ENCODE measurements around the gene KMT5B. TPM values are rescaled to one million over a fixed set of nuclear protein-coding genes. Genes with fewer than 3 reads are reported as not detected.

The KMT5B gene
- total and polyA plus RNA-seq, 2 experiments from 2014 or later = 26.4 to 31.0 TPM

DNA sequence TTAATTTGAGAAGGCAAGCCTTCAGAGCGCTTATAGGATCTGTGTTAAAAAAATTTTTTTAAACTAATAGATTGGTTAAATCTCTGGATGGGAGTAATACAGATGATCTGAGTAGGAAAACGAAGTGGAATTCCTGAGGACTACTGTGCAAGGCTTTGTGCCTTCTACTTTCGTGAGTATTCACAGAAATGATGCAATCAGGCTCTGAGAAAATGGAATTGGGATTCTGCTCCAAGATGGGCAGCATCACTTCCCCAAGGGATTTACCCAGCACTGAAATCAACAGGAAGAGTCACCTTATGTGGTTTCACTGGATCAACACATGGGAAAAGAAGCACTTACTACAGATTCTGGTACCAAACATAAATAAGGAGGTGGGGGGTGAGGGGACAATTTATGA lies 12.5 kb downstream of the KMT5B start:
- no peak for ATAC-seq
- H2AFZ ChIP-seq = no peak overlapping the region
- H3K9me2 ChIP-seq (ENCODE audit: insufficient read depth) = no peaks in the 10 kb centered on the region
- TF ChIP-seq STAT1 (IDR thresholded peaks at IDR 0.05; ENCODE audit: unreplicated experiment) = no peak
- TF ChIP-seq, protein P1, sequence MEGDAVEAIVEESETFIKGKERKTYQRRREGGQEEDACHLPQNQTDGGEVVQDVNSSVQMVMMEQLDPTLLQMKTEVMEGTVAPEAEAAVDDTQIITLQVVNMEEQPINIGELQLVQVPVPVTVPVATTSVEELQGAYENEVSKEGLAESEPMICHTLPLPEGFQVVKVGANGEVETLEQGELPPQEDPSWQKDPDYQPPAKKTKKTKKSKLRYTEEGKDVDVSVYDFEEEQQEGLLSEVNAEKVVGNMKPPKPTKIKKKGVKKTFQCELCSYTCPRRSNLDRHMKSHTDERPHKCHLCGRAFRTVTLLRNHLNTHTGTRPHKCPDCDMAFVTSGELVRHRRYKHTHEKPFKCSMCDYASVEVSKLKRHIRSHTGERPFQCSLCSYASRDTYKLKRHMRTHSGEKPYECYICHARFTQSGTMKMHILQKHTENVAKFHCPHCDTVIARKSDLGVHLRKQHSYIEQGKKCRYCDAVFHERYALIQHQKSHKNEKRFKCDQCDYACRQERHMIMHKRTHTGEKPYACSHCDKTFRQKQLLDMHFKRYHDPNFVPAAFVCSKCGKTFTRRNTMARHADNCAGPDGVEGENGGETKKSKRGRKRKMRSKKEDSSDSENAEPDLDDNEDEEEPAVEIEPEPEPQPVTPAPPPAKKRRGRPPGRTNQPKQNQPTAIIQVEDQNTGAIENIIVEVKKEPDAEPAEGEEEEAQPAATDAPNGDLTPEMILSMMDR (conservative IDR thresholded peaks at IDR 0.05; ENCODE audit: low read depth in 2 of 2) = no peak
- TF ChIP-seq JUNB (IDR thresholded peaks at IDR 0.05; ENCODE audit: unreplicated experiment) = no peak
- TF ChIP-seq NANOG (IDR thresholded peaks at IDR 0.05; ENCODE audit: borderline replicate concordance) = no peak
- H3K4me1 ChIP-seq (ENCODE audit: insufficient read depth) = peaks cover 33% of the 10 kb centered on the region
- Mint-ChIP-seq H3K36me3 (ENCODE audit: low read depth) (no peaks in the 10 kb centered on the region), H3K27ac (peak overlapping the region; percentile 34), H3K9me3 (no peaks in the 10 kb centered on the region), H3K4me1 (peaks cover 43% of the 10 kb centered on the region), H3K4me3 (no peak overlapping the region), H3K27me3 (ENCODE audit: insufficient read depth, low read depth, poor library complexity) (peaks cover 6% of the 10 kb centered on the region)
- H3K4me2 ChIP-seq = 0 out of 2 replicates have a peak overlapping the region, but pooled peaks have one; percentile 8
- H3K36me3 ChIP-seq (ENCODE audit: insufficient read depth) = no peaks in the 10 kb centered on the region
- H3K4me3 ChIP-seq = no peak overlapping the region
- peaks cover 28% of the 10 kb centered on the region for H4K20me1 ChIP-seq (replicated peaks; ENCODE audit: insufficient read depth)
- H3K79me2 ChIP-seq (replicated peaks; ENCODE audit: insufficient read depth) = peaks cover 100% of the 10 kb centered on the region
- no peak for DNase-seq (ENCODE audit: low spot score)
- peak overlapping the region; percentile 77 for H3K27ac ChIP-seq (ENCODE audit: low read depth)
- H3F3A ChIP-seq (replicated peaks; ENCODE audit: low read depth) = no peaks in the 10 kb centered on the region
- no peaks in the 10 kb centered on the region for H3K27me3 ChIP-seq (ENCODE audit: insufficient read depth)

DNA sequence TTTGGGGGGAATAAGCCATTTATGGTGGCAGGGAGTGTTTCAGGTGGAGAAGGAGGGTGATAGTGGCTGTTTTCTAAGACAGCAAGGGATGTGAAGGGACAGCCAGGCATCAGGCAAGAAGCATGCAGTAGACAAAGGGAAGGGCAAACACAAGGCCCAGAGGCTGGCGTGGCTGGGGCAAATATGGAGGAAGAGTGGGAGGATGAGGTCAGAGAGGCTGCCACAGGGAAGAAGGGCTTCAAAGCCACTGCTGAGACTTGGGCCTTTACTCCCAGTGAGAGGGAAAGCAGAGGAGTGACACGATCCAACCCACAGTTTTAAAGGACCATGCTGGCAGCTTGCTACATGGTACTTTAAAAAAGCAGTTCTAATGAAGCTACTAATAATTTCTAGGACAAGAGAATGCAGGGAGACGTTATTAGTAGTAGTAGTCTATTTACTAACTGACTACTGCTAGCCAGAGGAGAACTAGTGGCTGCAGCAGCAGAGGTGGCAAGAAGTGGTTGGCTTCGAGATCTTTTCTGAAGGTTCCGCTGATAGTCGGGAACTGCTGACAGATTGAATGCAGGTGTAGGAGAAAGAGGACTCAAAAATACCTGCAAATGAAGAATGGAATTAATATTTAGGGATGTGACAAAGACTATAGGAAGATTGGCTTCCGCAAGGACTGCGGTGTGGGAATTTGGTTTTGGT lies 13.7 kb downstream of the KMT5B start:
- Mint-ChIP-seq H3K4me3 (no peak overlapping the region), H3K27me3 (ENCODE audit: insufficient read depth, low read depth, poor library complexity) (peaks cover 6% of the 10 kb centered on the region), H3K4me1 (peaks cover 43% of the 10 kb centered on the region), H3K36me3 (ENCODE audit: low read depth) (no peaks in the 10 kb centered on the region), H3K27ac (peak overlapping the region; percentile 82; the same call in 1 of the 2 replicates), H3K9me3 (no peaks in the 10 kb centered on the region)
- peak overlapping the region; percentile 77; the same call in 1 of the 2 replicates for H3K27ac ChIP-seq (ENCODE audit: low read depth)
- ATAC-seq (no peak; the same call in 2 of the 3 replicates), DNase-seq (ENCODE audit: low spot score) (no peak)
- no peak overlapping the region for H3K4me3 ChIP-seq
- peaks cover 28% of the 10 kb centered on the region for H4K20me1 ChIP-seq (replicated peaks; ENCODE audit: insufficient read depth)
- H3K27me3 ChIP-seq (ENCODE audit: insufficient read depth) = no peaks in the 10 kb centered on the region
- H3K4me1 ChIP-seq (ENCODE audit: insufficient read depth) = peaks cover 37% of the 10 kb centered on the region
- peaks cover 100% of the 10 kb centered on the region for H3K79me2 ChIP-seq (replicated peaks; ENCODE audit: insufficient read depth)
- no peaks in the 10 kb centered on the region for H3K36me3 ChIP-seq (ENCODE audit: insufficient read depth)
- H3K4me2 ChIP-seq = no peak overlapping the region
- H3F3A ChIP-seq (replicated peaks; ENCODE audit: low read depth) = no peaks in the 10 kb centered on the region
- no peaks in the 10 kb centered on the region for H3K9me2 ChIP-seq (ENCODE audit: insufficient read depth)
- no peak overlapping the region for H2AFZ ChIP-seq
- TF ChIP-seq EZH2 (IDR thresholded peaks at IDR 0.05; ENCODE audit: low read depth, unreplicated experiment) (no peak), STAT1 (IDR thresholded peaks at IDR 0.05; ENCODE audit: unreplicated experiment) (no peak), ZNF331 (CRISPR knock-in tag; IDR thresholded peaks at IDR 0.05; ENCODE audit: low read depth) (no peak), CREB1 (CRISPR knock-in tag; IDR thresholded peaks at IDR 0.05; ENCODE audit: low read depth) (no peak), NANOG (IDR thresholded peaks at IDR 0.05; ENCODE audit: borderline replicate concordance) (no peak), JUNB (IDR thresholded peaks at IDR 0.05; ENCODE audit: unreplicated experiment) (no peak), POLR2AphosphoS5 (IDR thresholded peaks at IDR 0.05; ENCODE audit: low read depth) (no peak), ZNF114 (CRISPR knock-in tag; IDR thresholded peaks at IDR 0.05) (no peak), EZH2phosphoT487 (IDR thresholded peaks at IDR 0.05; ENCODE audit: unreplicated experiment) (no peak)
- TF ChIP-seq, protein P2, sequence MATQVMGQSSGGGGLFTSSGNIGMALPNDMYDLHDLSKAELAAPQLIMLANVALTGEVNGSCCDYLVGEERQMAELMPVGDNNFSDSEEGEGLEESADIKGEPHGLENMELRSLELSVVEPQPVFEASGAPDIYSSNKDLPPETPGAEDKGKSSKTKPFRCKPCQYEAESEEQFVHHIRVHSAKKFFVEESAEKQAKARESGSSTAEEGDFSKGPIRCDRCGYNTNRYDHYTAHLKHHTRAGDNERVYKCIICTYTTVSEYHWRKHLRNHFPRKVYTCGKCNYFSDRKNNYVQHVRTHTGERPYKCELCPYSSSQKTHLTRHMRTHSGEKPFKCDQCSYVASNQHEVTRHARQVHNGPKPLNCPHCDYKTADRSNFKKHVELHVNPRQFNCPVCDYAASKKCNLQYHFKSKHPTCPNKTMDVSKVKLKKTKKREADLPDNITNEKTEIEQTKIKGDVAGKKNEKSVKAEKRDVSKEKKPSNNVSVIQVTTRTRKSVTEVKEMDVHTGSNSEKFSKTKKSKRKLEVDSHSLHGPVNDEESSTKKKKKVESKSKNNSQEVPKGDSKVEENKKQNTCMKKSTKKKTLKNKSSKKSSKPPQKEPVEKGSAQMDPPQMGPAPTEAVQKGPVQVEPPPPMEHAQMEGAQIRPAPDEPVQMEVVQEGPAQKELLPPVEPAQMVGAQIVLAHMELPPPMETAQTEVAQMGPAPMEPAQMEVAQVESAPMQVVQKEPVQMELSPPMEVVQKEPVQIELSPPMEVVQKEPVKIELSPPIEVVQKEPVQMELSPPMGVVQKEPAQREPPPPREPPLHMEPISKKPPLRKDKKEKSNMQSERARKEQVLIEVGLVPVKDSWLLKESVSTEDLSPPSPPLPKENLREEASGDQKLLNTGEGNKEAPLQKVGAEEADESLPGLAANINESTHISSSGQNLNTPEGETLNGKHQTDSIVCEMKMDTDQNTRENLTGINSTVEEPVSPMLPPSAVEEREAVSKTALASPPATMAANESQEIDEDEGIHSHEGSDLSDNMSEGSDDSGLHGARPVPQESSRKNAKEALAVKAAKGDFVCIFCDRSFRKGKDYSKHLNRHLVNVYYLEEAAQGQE (IDR thresholded peaks at IDR 0.05; ENCODE audit: unreplicated experiment) = no peak
- TF ChIP-seq, protein P3, sequence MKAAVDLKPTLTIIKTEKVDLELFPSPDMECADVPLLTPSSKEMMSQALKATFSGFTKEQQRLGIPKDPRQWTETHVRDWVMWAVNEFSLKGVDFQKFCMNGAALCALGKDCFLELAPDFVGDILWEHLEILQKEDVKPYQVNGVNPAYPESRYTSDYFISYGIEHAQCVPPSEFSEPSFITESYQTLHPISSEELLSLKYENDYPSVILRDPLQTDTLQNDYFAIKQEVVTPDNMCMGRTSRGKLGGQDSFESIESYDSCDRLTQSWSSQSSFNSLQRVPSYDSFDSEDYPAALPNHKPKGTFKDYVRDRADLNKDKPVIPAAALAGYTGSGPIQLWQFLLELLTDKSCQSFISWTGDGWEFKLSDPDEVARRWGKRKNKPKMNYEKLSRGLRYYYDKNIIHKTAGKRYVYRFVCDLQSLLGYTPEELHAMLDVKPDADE (IDR thresholded peaks at IDR 0.05) = no peak
